ENCODE data around the gene REEP6. TPM values are rescaled to one million over a fixed set of nuclear protein-coding genes. Genes with fewer than 3 reads are reported as not detected.

Gene REEP6
- polyA plus RNA-seq, 1 of the 3 experiments (the other 2 are of a cell fraction) = 9.1 TPM

- 95% methylated on average over 13 of the region's 48 CpGs for WGBS (ENCODE audit: low lambda C conversion rate)
- Histone ChIP-seq H3F3A (replicated peaks; ENCODE audit: insufficient read depth) (peaks cover 9% of the 10 kb centered on the region), H3K4me1 (ENCODE audit: control insufficient read depth in 1 of 2, insufficient read depth in 2 of 2, low read depth in 1 of 2, low read length in 1 of 2) (peaks cover 0 to 11% of the 10 kb centered on the region in 2 experiments; a peak in 1 of 4 replicates), H3K4me3 (ENCODE audit: low read depth in 2 of 2, low read length in 1 of 2) (no peak overlapping the region), H3K9me2 (no peaks in the 10 kb centered on the region), H3K9me3 (no peaks in the 10 kb centered on the region), H3K79me2 (ENCODE audit: insufficient read depth) (no peaks in the 10 kb centered on the region), H2AFZ (ENCODE audit: low read depth) (no peak overlapping the region), H3K36me3 (replicated peaks in 1 of 2; ENCODE audit: control insufficient read depth in 1 of 2, insufficient read depth in 2 of 2, low read length in 1 of 2) (peaks cover 4 to 7% of the 10 kb centered on the region in 2 experiments), H4K20me1 (ENCODE audit: insufficient read depth) (peaks cover 11% of the 10 kb centered on the region; the same call in 1 of the 2 replicates), H3K27ac (ENCODE audit: low read depth in 2 of 2, low read length in 1 of 2) (no peak overlapping the region), H3K4me2 (no peak overlapping the region), H3K27me3 (ENCODE audit: insufficient read depth) (no peaks in the 10 kb centered on the region), H3K9ac (no peak overlapping the region)
- DNase-seq = no peak
- CTCF ChIA-PET = interaction anchor here (1.4 kb wide), 1 partner anchor 15 kb away, joined by 5 read pairs; no protein-coding TSS in a partner anchor
- TF ChIP-seq EZH2phosphoT487 (IDR thresholded peaks at IDR 0.05; ENCODE audit: borderline replicate concordance, low read depth) (no peak), CTCF (IDR thresholded peaks at IDR 0.05) (no peak), NRF1 (IDR thresholded peaks at IDR 0.05; ENCODE audit: low read depth, low read length) (no peak), GABPA (IDR thresholded peaks at IDR 0.05; ENCODE audit: low read depth) (no peak)
- POLR2A ChIA-PET = no interaction called here
Observed at GRCh38 chr19:1457031-1457739, 33.8 kb upstream of the REEP6 start.

- ChIA-PET POLR2A (no interaction called here), CTCF (interaction anchor here (1.4 kb wide), 1 partner anchor 14 kb away, joined by 5 read pairs; no protein-coding TSS in a partner anchor)
- Histone ChIP-seq H3K36me3 (replicated peaks in 1 of 2; ENCODE audit: control insufficient read depth in 1 of 2, insufficient read depth in 2 of 2, low read length in 1 of 2) (peaks cover 4 to 7% of the 10 kb centered on the region in 2 experiments), H3K4me2 (no peak overlapping the region), H3K4me3 (ENCODE audit: low read depth in 2 of 2, low read length in 1 of 2) (no peak overlapping the region), H3F3A (replicated peaks; ENCODE audit: insufficient read depth) (peaks cover 10% of the 10 kb centered on the region), H3K9me2 (no peaks in the 10 kb centered on the region), H3K4me1 (ENCODE audit: control insufficient read depth in 1 of 2, insufficient read depth in 2 of 2, low read depth in 1 of 2, low read length in 1 of 2) (peaks cover 0 to 4% of the 10 kb centered on the region in 2 experiments; a peak in 1 of 4 replicates), H3K9ac (no peak overlapping the region), H2AFZ (ENCODE audit: low read depth) (no peak overlapping the region), H3K27me3 (ENCODE audit: insufficient read depth) (no peaks in the 10 kb centered on the region), H3K9me3 (no peaks in the 10 kb centered on the region), H3K79me2 (ENCODE audit: insufficient read depth) (no peaks in the 10 kb centered on the region), H3K27ac (ENCODE audit: low read depth in 2 of 2, low read length in 1 of 2) (no peak overlapping the region), H4K20me1 (ENCODE audit: insufficient read depth) (peaks cover 5% of the 10 kb centered on the region; the same call in 1 of the 2 replicates)
- 89% methylated on average over 5 of the region's 16 CpGs for WGBS (ENCODE audit: low lambda C conversion rate)
- DNase-seq = no peak
- TF ChIP-seq YY1 (IDR thresholded peaks at IDR 0.05; ENCODE audit: low read depth) (no peak), EP300 (IDR thresholded peaks at IDR 0.05; ENCODE audit: borderline replicate concordance in 1 of 2, low read depth in 1 of 2, low read length in 1 of 2) (no peak), EZH2phosphoT487 (IDR thresholded peaks at IDR 0.05; ENCODE audit: borderline replicate concordance, low read depth) (no peak), ELF1 (IDR thresholded peaks at IDR 0.05) (no peak), SMC3 (IDR thresholded peaks at IDR 0.05; ENCODE audit: low read depth, low read length) (no peak), FOSL2 (IDR thresholded peaks at IDR 0.05; ENCODE audit: borderline replicate concordance, low read depth) (no peak)
Observed at GRCh38 chr19:1457892-1458291, 33.1 kb upstream of the REEP6 start.

Measured in SK-N-SH (cell line).